ENCODE results near the gene ANO7. TPM values are rescaled to one million over a fixed set of nuclear protein-coding genes. Genes with fewer than 3 reads are reported as not detected.
"Not testable (repeated sequence)": the region's sequence is repeated elsewhere in the genome, so short reads cannot be mapped to it uniquely, and the experiment has no call there.

Gene ANO7
- total RNA-seq, 1 donor from 2014 or later: 0.79 TPM

DNA sequence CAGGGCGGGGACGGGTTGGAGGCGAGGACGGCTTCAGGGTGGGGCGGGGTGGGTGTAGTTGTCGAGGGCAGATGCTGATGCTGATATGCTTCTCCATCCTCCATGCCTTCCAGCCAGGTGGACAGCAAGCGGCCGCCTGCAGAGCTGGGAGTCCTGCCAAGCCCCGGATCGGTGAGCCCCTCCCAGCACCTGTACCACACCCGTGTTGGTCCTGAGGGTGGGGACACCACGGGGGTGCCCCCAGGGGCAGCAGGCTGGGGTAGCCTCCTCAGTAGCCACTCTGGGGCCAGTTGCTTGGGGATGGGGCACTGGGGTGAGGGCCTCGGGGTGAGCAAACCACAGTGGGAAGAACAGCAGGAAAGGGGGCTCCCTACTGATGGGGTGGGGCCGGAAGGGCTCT, 2.6 kb downstream of the ANO7 start:
- DNase-seq: no peak

GRCh38 chr2:241193271-241193670, 4.8 kb downstream of the ANO7 start:
- no peak for DNase-seq

DNA sequence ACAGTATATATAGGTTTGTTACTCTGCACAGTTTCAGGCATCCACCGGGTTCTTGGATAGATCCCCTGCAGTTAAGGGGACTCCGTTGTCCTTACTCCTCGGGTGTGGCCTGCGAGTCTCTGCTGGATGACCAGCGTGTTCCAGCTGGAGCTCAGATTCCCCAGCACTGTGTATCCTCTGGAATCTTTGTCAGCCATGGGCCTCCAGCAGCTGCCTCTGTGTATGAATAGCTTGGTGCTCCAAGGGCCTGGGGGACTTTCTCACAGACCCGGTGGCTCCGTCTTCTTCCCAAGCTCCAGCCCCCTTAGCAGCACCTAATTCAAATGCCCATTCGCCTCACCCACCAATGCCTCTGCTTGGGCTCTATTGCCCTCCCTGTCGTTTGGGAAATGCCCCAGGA, 6.3 kb downstream of the ANO7 start:
- no peak for DNase-seq

- no peak for DNase-seq
These were observed 7.1 kb downstream of the ANO7 start for GRCh38 chr2:241195506-241196130.

GRCh38 chr2:241197246-241197645, 8.8 kb downstream of the ANO7 start:
- DNase-seq: not testable (repeated sequence)

- DNase-seq: no peak
These were observed 9.5 kb downstream of the ANO7 start for GRCh38 chr2:241197947-241198346.

DNA sequence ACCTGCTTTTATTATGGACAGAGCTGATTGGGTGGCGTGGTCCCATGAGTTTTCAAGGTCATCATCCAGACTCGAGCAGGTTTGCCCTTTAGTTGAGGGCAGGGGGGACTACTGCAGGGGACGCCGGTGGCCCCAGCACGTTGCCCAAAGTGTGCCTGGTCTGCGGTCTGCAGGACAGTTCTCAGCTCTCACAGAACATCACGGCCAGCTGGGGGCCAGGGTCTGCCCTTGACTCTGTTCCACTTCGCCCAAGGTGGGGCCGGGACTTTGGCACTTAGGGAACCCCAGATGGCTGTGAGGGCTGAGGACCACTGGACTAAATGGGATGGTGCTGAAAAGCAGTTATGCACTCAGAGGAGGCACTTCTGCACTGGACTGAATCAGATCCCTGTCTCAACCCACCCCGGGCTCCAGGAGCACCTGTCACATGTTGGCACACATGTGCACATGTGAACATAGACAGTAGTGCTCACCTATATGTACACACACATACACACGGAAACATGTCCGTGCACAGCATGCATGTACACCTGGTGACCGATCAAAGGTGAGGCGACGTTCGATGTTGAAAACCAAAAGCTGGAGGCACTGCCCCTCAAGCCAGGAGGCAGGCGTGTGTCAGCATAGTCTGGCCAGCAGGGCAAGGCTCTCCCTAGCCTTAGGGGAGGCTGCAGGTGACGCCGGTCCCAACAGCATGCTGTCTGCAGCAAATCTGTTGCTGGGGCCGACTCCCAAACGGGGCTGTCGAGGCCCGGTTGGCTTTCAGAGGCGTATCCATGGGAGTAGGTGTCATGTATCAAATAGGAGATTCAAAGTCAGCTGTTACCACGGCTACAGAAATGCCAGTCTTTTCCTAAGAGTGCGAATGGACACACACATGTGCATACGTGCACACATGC, 10.2 kb downstream of the ANO7 start:
- no peak for DNase-seq

DNA sequence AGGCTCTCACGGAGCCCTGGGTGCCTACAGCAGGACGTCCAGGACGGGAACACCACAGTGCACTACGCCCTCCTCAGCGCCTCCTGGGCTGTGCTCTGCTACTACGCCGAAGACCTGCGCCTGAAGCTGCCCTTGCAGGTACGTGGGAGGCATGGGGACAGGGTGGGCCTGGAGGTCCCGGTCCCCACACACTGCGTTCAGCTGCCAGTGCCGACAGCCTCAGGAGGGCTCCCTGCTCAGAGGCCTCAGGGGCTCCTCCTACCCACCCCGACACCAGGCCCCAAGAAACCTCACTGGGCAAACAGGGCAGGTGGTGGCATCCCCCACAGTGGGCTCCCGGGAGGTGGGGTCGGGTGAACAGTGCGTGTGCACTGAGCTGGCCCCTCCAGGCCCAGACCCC, 10.8 kb downstream of the ANO7 start:
- no peak for DNase-seq

- no peak for DNase-seq
These were observed 11.7 kb downstream of the ANO7 start for GRCh38 chr2:241199897-241200821.

- DNase-seq: no peak
These were observed 12.4 kb downstream of the ANO7 start for GRCh38 chr2:241200822-241201395.

DNA sequence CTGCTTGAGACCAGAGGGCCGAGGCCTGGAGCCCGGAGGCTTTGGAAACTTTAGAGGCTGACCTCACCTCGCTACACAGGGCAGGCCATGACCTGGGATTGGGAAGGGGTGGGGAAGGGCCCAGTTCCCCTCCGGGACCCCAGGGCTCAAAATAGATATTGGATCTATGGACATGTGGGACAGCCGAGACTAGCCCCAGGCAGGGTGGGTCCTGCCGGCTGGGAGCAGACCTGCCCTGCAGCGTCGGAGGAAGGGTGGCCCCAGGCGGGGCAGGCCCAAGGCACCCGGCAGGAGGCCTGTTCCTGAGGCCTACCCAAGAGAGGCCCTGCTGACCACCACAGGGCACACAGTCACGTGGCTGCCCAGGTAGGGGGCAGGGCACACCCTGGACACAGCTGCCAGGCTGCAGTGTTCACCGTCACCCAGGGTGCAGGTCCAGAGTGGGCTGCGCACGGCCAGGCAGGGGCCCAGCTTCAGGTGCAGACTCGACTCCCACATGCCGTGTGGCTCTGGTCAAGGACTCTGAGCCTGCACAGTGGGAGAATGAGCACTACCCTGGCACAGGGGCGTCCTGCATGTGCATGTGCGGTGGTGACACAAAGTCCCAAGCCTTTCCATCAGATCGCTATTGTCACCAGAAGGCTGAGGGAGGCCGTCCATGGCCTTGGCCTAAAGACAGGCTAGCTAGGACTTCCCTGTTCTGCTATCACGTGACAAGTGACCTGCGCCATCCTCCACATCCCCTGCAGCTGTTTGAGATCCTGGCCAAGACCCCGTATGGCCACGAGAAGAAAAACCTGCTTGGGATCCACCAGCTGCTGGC, 13.2 kb downstream of the ANO7 start:
- DNase-seq: no peak

GRCh38 chr2:241202268-241202585, 13.8 kb downstream of the ANO7 start:
- DNase-seq: no peak

- no peak for DNase-seq
These were observed 14.2 kb downstream of the ANO7 start for GRCh38 chr2:241202681-241203080.

- DNase-seq: no peak
These were observed 14.9 kb downstream of the ANO7 start for GRCh38 chr2:241203218-241204009.

- DNase-seq: no peak
These were observed 15.5 kb downstream of the ANO7 start for GRCh38 chr2:241204010-241204384.

DNA sequence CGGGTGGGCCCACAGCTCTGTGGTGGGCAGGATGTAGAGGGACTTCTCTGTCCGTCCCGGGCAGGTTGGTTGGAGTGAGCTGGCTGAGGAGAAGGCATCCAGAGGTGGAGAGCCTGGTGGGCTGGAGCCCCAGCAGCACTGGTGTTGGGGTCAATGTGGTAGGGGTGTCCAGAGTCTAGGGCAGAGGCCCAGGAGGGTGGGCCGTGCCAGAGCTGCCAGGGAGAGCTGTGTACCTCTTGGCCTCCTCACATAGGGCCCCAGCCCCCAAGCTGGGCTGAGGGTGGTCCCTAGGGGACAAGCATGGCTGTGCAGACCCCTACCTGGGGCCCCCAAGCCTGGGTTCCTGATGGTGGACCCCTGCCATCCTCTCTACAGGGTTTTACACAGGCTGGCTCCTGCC, 16.0 kb downstream of the ANO7 start:
- no peak for DNase-seq

GRCh38 chr2:241205086-241205485, 16.6 kb downstream of the ANO7 start:
- DNase-seq: no peak

- DNase-seq: no peak
These were observed 18.7 kb downstream of the ANO7 start for GRCh38 chr2:241207151-241207550.

GRCh38 chr2:241207641-241208040, 19.2 kb downstream of the ANO7 start:
- no peak for DNase-seq

GRCh38 chr2:241208058-241208457, 19.6 kb downstream of the ANO7 start:
- DNase-seq: no peak

DNA sequence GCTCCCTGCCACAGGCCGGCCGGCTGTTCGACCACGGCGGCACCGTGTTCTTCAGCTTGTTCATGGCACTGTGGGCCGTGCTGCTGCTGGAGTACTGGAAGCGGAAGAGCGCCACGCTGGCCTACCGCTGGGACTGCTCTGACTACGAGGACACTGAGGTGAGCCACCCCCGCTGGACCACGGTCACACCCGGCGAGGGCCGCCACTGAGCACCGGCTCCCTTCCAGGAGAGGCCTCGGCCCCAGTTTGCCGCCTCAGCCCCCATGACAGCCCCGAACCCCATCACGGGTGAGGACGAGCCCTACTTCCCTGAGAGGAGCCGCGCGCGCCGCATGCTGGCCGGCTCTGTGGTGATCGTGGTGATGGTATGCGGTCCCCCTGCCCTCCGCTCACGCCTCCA, 20.8 kb downstream of the ANO7 start:
- no peak for DNase-seq
